Measurements from ENCODE around the gene ZNF479.
"Not testable (repeated sequence)": the region's sequence is repeated elsewhere in the genome, so short reads cannot be mapped to it uniquely, and the experiment has no call there.

ZNF479 gene

DNA sequence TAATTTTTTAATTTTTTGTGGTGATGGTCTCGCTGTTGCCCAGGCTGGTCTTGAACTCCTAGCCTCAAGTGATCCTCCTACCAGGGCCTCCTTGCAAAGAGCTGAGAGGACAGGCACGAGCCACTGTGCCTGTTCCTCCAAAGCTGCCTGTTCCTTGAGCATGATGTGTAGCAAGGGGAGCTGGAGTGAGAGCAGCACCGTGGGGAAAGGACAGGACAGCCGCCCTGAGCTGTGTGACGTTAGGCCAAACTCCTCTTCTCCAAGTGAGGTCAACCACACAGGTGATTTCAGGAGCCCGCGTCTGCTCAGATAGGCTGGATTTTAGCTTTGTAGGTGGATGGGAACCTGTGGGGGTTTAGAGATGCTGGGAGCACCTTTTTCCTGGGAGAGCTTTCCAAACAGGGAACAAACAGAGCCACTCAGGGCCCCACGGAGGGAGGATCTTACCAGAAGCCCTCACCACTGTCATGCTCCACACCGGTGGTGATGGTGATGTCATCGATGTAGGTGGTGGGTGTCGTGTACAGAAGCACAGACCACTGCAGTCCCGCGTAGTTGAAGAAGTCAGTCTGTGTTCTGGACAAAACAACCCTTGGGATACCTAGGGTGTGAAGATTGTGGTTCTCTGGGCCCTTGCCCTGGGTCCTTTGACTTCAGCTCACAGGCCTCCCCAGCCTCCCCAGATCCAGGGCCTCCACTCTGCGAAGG is 44.8 kb upstream of the ZNF479 start:
- Histone ChIP-seq H3K4me3 (ENCODE audit: low read depth, low read length) (no peak overlapping the region), H3K4me1 (no peaks in the 10 kb centered on the region), H3K36me3 (no peaks in the 10 kb centered on the region), H3K9me3 (no peaks in the 10 kb centered on the region; the same call in 1 of the 2 replicates), H3K27me3 (no peaks in the 10 kb centered on the region)
- TF ChIP-seq, protein P1, sequence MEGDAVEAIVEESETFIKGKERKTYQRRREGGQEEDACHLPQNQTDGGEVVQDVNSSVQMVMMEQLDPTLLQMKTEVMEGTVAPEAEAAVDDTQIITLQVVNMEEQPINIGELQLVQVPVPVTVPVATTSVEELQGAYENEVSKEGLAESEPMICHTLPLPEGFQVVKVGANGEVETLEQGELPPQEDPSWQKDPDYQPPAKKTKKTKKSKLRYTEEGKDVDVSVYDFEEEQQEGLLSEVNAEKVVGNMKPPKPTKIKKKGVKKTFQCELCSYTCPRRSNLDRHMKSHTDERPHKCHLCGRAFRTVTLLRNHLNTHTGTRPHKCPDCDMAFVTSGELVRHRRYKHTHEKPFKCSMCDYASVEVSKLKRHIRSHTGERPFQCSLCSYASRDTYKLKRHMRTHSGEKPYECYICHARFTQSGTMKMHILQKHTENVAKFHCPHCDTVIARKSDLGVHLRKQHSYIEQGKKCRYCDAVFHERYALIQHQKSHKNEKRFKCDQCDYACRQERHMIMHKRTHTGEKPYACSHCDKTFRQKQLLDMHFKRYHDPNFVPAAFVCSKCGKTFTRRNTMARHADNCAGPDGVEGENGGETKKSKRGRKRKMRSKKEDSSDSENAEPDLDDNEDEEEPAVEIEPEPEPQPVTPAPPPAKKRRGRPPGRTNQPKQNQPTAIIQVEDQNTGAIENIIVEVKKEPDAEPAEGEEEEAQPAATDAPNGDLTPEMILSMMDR (IDR thresholded peaks at IDR 0.05; ENCODE audit: low read depth, low read length) = no peak
- no peak for DNase-seq

DNA sequence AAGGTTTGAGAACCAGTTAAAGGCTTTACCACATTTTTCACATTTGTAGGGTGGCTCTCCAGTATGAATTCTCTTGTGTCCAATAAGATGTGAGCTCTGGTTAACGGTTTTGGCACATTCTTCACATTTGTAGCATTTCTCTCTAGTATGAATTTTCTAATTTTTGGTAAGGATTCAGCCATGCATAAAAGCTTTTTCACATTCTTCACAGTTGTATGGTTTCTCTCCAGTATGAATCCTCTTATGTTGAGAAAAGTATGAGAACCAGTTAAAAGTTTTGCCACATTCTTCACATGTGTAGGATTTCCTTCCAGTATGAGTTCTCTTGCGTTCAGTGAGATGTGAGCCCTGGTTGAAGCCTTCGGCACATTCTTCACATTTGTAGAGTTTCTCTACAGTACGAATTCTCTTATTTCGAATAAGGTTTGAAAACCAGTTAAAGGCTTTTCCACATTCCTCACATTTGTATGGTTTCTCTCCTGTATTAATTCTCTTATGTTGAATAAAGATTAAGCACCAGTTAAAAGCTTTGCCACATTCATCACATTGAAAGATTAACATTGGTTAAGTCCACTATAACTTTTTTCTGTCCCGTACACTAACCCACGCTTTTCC is 33.2 kb upstream of the ZNF479 start:
- H3K4me1 ChIP-seq = no peaks in the 10 kb centered on the region
- no peak for DNase-seq
- H3K9me3 ChIP-seq = no peaks in the 10 kb centered on the region
- H3K4me3 ChIP-seq (ENCODE audit: low read depth, low read length) = no peak overlapping the region
- TF ChIP-seq, protein P1 (IDR thresholded peaks at IDR 0.05; ENCODE audit: low read depth, low read length) = no peak
- no peaks in the 10 kb centered on the region for H3K27me3 ChIP-seq
- H3K36me3 ChIP-seq = no peaks in the 10 kb centered on the region

DNA sequence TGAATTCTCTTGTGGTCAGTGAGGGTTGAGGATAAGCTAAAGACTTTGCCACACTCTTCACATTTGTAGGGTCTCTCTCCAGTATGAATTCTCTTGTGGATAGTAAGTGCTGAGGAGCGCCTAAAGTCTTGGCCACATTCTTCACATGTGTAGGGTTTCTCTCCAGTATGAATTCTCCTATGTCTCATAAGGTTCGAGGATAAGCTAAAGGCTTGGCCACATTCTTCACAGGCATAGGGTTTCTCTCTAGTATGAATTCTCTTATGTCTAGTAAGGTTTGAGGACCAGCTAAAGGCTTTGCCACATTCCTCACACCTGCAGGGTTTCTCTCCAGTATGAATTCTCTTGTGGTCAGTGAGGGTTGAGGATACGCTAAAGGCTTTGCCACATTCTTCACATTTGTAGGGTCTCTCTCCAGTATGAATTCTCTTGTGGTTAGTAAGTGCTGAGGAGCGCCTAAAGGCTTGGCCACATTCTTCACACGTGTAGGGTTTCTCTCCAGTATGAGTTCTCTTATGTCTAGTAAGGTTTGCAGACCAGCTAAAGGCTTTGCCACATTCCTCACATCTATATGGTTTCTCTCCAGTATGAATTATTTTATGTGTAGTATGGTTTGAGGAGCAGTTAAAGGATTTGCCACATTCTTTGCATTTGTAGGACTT is 12.0 kb downstream of the ZNF479 start:
- H3K4me1 ChIP-seq; H3K4me3 ChIP-seq (ENCODE audit: low read depth, low read length); H3K9me3 ChIP-seq; DNase-seq; H3K36me3 ChIP-seq; H3K27me3 ChIP-seq: not testable (repeated sequence)

Measured in BE2C (cell line).